Measurements from ENCODE around the gene FCRLB.
"Not testable (repeated sequence)": the region's sequence is repeated elsewhere in the genome, so short reads cannot be mapped to it uniquely, and the experiment has no call there.

- not testable (repeated sequence) for TF ChIP-seq CTCF (IDR thresholded peaks at IDR 0.05; ENCODE audit: low read depth, low read length, missing input control); YY1 (IDR thresholded peaks at IDR 0.05); TAF1 (conservative IDR thresholded peaks at IDR 0.05); RAD21 (IDR thresholded peaks at IDR 0.05)
These were observed 23.0 kb upstream of the FCRLB start for GRCh38 chr1:161698302-161698701.
